SKM-1 treated with dmso at 0.1 percent for 144 hours (cell line): ENCODE results near the gene PIK3R1.

Source experiments
- DNase-seq: peaks from one replicate; lab custom pipeline; 2025; ENCODE audit not compliant: unreplicated experiment; lab: John Stamatoyannopoulos, UW

The PIK3R1 gene

GRCh38 chr5:68289498-68289897 is 73.9 kb downstream of the PIK3R1 start:
- DNase-seq = no peak

DNA sequence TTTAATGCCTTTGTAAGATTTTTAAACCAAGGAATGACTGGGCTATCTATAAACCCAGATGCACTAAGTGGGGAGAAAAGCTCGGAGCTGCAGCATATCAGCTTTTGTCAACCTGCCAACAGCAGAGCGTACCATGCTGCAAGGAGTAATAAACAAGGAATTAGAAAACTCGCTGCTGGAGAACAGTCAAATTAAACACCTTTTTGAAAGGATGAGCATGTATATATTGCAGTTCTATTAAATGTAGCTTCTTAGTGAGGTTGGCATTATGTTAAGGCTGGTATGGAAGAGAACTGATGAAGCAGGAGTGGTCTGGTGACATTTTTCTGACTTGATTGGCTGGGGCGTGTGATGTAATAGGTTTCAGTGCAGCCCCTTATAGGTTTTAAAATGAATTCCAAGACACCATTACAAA is 74.7 kb downstream of the PIK3R1 start:
- DNase-seq = no peak

DNA sequence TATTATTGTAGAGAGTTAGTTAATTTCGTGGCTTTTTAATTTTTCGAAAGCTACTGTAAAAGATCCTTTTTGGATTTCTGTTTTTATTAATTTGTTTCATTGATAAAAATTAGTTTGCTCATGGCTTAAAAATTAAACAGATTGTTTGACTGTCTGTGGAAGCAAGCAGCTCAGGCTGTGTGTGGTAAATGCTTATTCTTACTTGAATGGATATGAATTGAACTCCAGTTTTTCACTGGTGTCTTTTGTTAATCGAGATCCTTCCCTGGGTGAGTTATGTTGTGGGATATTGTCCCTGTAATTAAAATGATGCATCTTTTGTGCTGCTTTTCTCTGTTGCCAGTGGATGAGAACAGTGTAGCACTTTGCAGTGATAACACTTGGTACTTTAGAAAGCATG is 75.3 kb downstream of the PIK3R1 start:
- no peak for DNase-seq

DNA sequence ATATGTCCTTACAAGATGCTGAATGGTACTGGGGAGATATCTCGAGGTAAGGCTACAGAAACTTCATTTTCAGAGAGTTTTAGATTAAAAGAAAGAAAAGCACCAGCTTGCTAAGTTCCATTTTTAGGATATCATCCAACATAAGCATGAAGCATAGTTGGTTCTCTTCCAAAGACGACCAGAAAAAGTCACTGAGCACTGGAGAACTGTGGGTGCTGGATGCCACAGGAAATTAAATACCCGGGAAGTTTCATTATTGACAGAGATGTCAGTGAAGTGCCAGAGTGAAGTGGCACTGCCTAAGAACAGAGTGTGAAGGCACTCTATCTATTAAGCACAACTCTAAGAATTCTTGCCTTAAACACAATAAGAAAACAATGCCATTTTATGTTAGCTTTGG is 76.8 kb downstream of the PIK3R1 start:
- DNase-seq = no peak

- DNase-seq = no peak
Observed at GRCh38 chr5:68295772-68296171, 80.2 kb downstream of the PIK3R1 start.

DNA sequence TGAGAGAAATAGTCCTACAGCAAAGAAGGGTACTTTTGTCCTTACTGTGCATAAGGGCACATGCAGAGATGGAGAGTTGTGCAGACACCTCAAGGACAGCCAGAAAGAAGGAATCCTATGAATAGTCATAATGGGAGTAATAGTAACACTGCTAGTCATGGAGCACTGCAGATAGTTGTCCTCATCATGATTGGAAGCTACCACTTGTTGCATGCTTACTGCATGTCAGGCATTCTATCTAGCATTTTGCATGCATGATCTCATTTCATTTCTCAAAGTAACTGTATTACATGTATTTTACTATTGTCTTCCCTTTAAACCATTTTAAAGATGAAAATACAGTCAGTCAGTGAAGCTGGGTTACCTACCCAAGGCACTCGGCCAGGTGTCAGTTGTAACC is 81.3 kb downstream of the PIK3R1 start:
- DNase-seq = no peak

GRCh38 chr5:68297656-68298055 is 82.1 kb downstream of the PIK3R1 start:
- no peak for DNase-seq

DNA sequence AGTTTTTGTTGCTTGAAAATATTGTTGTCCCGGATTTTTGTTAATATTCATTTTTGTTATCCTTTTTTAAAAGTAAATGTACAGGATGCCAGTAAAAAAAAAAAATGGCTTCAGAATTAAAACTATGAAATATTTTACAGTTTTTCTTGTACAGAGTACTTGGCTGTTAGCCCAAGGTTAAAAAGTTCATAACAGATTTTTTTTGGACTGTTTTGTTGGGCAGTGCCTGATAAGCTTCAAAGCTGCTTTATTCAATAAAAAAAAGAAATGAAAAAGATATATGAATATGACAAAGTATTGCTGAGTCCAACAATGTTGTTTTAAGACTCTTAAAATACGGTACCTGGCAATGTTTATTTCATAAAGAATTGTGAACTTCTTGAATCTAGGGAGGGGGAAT is 82.9 kb downstream of the PIK3R1 start:
- DNase-seq = no peak

DNA sequence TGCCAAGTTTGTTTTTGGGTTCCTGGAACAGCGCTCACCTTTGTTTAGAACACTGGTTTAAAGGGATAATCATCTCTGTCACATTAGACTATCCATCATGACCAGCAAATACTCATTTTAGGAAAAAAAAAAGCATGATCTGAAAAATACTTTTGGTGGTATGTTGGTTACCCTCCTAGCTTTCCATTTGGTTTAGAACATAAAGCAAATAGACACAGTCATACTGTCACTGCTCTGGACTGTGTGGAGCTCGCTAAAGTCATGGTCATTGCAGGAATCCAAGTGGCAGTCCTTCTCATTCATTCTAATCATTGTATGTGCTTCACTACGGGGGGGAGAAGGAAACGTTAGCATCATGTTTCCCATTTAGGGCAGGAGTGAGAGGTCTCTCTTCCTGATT is 83.5 kb downstream of the PIK3R1 start:
- no peak for DNase-seq

DNA sequence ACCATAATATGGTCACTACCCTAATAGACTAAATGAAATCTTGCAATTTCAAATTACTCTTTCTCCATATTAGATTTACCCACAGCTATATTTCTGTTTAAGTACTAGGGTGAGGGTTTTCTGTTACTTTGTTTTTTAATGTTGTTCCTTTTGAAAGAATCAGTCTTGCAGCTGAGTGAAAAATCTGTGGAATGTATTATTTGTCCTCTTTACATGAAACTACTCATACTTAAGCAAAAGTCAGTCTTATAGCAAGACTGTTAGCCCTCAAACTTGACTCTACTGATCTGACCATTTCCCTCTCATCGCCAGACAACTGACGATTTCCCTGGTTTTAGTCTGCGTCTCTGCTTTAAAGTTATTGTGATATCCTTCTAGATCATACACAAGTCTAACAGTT is 84.0 kb downstream of the PIK3R1 start:
- no peak for DNase-seq

- no peak for DNase-seq
Observed at GRCh38 chr5:68303038-68303738, 87.6 kb downstream of the PIK3R1 start.

DNA sequence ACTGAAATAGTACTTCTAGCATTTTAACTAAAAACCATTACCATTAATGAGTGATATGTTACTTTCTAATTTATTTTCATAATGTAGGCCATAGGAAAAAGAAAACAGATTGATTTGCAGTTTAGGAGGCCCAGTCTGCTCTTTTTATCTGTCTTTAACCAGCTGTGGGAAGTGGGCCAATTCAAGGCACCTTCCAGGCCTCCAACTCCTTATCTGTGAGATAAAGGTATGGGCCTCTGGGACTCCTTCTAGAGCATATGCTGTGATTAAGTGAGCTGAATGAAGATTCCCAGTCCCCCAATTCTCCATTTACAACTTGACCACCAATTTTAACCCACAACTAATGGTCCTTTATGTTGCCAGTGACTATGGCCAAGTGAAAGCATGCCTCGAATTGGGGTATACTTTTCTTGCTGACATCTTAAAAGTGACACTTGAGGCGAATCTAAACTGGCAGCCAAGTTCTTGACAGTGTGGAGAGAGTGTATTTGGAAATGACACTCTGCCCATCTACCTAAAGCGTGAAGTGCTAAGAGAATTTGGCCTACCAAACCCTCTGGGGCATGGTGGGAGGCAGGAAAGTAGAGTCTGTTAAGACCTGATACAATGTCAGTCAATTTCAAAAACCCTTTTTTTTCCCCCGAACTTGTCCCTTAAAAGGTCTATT is 88.3 kb downstream of the PIK3R1 start:
- no peak for DNase-seq

DNA sequence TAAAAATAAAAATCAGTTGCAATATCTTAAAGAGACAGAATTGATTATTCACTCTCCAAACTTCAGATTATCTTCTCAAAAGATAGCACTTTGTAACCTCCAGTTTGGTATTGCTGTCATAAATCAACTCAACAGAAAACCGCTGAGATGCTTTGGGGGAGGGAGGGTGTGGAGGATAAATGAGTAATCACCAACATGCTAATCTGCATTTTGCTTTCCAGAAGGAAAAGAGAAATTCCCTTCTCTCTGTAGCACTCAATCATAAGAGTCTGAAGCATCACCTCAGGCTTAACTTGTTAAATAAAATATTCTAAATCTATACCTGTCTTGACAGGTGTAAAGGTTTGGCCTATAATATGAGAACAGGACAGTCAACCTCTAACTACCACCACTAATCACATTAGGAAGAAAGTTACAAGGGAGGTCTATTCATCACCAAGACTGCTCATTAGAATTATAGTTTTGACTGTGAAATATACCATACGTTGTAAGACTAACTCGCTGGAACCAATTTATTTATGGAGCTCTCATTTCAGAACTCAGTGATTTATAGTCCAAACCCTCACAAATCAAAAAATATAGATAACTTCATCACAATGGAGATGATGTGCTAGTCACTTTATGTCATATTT is 89.0 kb downstream of the PIK3R1 start:
- no peak for DNase-seq

- DNase-seq = no peak
Observed at GRCh38 chr5:68305223-68305870, 89.8 kb downstream of the PIK3R1 start.

- no peak for DNase-seq
Observed at GRCh38 chr5:68306361-68307014, 90.9 kb downstream of the PIK3R1 start.

GRCh38 chr5:68313336-68313735 is 97.8 kb downstream of the PIK3R1 start:
- no peak for DNase-seq

- no peak for DNase-seq
Observed at GRCh38 chr5:68314465-68314864, 98.9 kb downstream of the PIK3R1 start.

DNA sequence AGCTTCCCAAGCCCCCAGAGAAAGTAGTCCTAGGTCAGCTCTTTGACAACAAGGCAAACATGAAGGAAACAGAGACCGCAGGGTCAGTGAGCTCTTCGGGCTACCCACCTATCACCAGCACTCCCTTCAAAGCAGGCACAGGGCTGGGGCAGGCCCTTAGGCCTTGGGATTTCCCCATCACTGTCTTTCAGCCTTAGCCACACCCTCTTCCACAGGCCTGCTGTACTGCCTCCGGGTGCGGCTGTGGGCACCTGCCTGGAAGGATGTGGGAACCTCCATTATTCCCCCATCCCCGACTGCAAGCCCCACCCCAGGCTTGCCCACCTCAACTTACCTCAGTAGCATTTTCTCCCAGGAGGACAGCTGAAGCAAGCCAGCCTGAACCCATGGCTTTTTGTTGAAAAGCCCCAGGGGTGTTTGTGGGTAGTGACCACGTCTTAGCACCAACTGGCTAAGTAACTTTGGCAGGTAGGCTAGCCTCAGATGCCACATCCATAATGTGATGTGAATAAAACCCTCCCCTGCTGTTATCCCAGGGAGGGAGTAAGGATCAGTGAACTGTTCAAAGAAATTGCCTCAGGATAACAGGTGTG is 100.2 kb downstream of the PIK3R1 start:
- DNase-seq = no peak

DNA sequence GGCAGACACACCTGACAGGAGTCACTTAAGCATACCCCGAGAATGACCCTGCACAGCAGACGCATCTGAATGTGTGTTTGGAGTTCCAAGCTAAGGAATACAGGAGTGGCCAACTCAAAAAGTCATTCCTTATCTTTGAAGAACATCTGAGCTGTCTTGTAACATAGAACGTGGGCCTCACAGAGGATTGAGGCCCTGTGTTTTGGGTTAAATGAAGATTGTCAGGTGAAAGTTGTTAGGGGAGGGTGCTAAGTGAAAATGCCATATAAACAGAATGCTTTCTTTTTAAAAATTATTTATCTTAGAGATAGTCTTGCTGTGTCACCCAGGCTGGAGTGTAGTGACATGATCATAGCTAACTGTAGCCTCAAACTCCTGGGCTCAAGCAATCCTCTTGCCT is 100.9 kb downstream of the PIK3R1 start:
- no peak for DNase-seq

- no peak for DNase-seq
Observed at GRCh38 chr5:68317646-68318045, 102.1 kb downstream of the PIK3R1 start.
